ENCODE data around the gene METTL23.

METTL23 gene

GRCh38 chr17:76726776-76727718 is at the start of gene METTL23:
TSS of gene METTL23 (plus strand) at chr17:76726839. CDS start at chr17:76729711, 2,872 bp downstream.
- DNase-seq (ENCODE audit: low read depth in 3 of 3) = peak; percentile 55 to 66 (median 60)

GRCh38 chr17:76677406-76677805 is 49.2 kb upstream of the METTL23 start:
- no peak for DNase-seq (ENCODE audit: low read depth in 3 of 3)

GRCh38 chr17:76678330-76678729 is 48.3 kb upstream of the METTL23 start:
- no peak for DNase-seq (ENCODE audit: low read depth in 3 of 3)

- DNase-seq (ENCODE audit: low read depth in 3 of 3) = no peak
Observed at GRCh38 chr17:76679239-76679638, 47.4 kb upstream of the METTL23 start.

- DNase-seq (ENCODE audit: low read depth in 3 of 3) = peak; percentile 15 to 45 (median 29)
Observed at GRCh38 chr17:76681222-76682137, 45.2 kb upstream of the METTL23 start.

- DNase-seq (ENCODE audit: low read depth in 3 of 3) = no peak
Observed at GRCh38 chr17:76682296-76682695, 44.3 kb upstream of the METTL23 start.

GRCh38 chr17:76683011-76683755 is 43.5 kb upstream of the METTL23 start:
- no peak for DNase-seq (ENCODE audit: low read depth in 3 of 3)

GRCh38 chr17:76683921-76684745 is 42.5 kb upstream of the METTL23 start:
- no peak for DNase-seq (ENCODE audit: low read depth in 3 of 3)

- no peak for DNase-seq (ENCODE audit: low read depth in 3 of 3)
Observed at GRCh38 chr17:76684756-76685155, 41.9 kb upstream of the METTL23 start.

GRCh38 chr17:76685366-76685765 is 41.3 kb upstream of the METTL23 start:
- no peak for DNase-seq (ENCODE audit: low read depth in 3 of 3)

- DNase-seq (ENCODE audit: low read depth in 3 of 3) = no peak
Observed at GRCh38 chr17:76685846-76686245, 40.8 kb upstream of the METTL23 start.

- no peak for DNase-seq (ENCODE audit: low read depth in 3 of 3)
Observed at GRCh38 chr17:76686538-76687297, 39.9 kb upstream of the METTL23 start.

- DNase-seq (ENCODE audit: low read depth in 3 of 3) = no peak
Observed at GRCh38 chr17:76687298-76688164, 39.1 kb upstream of the METTL23 start.

GRCh38 chr17:76688165-76688622 is 38.4 kb upstream of the METTL23 start:
- no peak for DNase-seq (ENCODE audit: low read depth in 3 of 3)

- DNase-seq (ENCODE audit: low read depth in 3 of 3) = no peak
Observed at GRCh38 chr17:76689859-76690258, 36.8 kb upstream of the METTL23 start.

GRCh38 chr17:76690596-76691280 is 35.9 kb upstream of the METTL23 start:
- no peak for DNase-seq (ENCODE audit: low read depth in 3 of 3)

- no peak for DNase-seq (ENCODE audit: low read depth in 3 of 3)
Observed at GRCh38 chr17:76691379-76692191, 35.1 kb upstream of the METTL23 start.
